SHP77 treated with DMSO at 0.1 percent for 48 hours (cell line): ENCODE measurements around the gene HDDC3.

Experiments
- DNase-seq: peaks from one replicate; lab custom pipeline; 2025; lab: John Stamatoyannopoulos, UW

The HDDC3 gene

GRCh38 chr15:90891346-90891949 is 40.9 kb downstream of the HDDC3 start:
- DNase-seq = no peak

DNA sequence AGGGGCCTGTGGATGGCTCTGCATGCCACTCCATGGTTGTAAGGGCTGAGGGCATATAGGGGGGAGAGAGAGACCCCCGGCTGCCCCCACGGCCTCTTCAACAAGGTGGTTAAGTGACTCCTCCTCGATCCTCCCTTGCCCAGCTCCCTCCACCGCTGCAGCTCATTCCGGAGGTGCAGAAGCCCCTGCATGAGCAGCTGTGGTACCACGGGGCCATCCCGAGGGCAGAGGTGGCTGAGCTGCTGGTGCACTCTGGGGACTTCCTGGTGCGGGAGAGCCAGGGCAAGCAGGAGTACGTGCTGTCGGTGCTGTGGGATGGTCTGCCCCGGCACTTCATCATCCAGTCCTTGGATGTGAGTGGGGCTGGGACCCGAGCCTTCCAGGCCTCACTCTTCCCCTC is 41.5 kb downstream of the HDDC3 start:
- no peak for DNase-seq

GRCh38 chr15:90889736-90890456 is 42.5 kb downstream of the HDDC3 start:
- DNase-seq = no peak

DNA sequence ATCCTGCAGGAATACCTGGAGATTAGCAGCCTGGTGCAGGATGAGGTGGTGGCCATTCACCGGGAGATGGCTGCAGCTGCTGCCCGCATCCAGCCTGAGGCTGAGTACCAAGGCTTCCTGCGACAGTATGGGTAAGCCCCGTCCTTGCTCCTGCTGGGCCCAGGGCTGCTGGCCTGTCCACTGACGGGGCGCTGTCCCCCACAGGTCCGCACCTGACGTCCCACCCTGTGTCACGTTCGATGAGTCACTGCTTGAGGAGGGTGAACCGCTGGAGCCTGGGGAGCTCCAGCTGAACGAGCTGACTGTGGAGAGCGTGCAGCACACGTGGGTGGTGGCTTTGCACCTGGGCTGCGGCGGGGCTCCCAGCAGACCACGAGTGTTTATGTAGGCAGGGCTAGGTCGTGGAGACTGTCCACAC is 43.0 kb downstream of the HDDC3 start:
- DNase-seq = no peak

- DNase-seq = no peak
Measured at GRCh38 chr15:90887037-90887481, 45.3 kb downstream of the HDDC3 start.

DNA sequence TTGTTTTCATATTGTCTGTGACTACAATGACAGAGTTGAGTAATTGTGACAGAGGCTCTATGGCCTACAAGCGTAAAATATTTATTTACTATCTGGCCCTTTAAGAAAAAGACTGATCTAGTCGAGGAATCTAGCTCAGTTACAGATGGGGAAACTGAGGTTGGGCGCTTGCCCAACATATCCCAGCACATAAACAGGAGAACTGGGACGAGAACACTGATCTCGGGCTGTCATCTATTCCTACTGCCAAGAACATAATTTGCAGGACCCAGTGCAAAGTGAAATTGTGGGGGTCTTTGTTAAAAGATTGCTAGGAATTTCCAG is 46.1 kb downstream of the HDDC3 start:
- DNase-seq = no peak

- peak; percentile 57 for DNase-seq
Measured at GRCh38 chr15:90885432-90886290, 46.7 kb downstream of the HDDC3 start.

- DNase-seq = no peak
Measured at GRCh38 chr15:90884719-90885431, 47.5 kb downstream of the HDDC3 start.

GRCh38 chr15:90883976-90884718 is 48.2 kb downstream of the HDDC3 start, which contains the start of gene FES:
Gene FES, plus strand, starts transcription at chr15:90884504. Its CDS starts 542 bp downstream, at chr15:90885046.
- no peak for DNase-seq

DNA sequence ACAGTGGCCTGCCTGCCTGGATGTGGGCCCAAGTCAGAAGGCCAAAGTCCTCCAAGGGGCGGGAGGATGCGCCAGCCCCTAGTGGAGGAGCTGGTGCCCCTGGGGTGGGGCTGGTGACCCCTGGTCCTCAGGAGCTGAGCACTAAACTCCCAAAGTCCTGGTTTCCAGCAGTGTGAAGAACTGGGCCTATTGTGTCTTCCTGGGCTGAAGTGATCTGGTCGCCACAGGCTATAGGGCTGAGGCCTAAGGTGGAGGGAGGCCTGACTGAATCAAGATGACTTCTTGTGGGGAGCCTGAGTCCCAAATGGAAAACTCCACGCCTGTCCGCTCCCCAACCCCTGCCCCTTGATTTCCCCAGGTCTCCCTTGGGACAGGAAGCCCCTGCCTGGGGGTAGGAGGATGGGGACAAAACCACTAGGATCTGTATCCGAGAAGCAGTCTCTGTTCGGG is 48.8 kb downstream of the HDDC3 start:
- DNase-seq = no peak

DNA sequence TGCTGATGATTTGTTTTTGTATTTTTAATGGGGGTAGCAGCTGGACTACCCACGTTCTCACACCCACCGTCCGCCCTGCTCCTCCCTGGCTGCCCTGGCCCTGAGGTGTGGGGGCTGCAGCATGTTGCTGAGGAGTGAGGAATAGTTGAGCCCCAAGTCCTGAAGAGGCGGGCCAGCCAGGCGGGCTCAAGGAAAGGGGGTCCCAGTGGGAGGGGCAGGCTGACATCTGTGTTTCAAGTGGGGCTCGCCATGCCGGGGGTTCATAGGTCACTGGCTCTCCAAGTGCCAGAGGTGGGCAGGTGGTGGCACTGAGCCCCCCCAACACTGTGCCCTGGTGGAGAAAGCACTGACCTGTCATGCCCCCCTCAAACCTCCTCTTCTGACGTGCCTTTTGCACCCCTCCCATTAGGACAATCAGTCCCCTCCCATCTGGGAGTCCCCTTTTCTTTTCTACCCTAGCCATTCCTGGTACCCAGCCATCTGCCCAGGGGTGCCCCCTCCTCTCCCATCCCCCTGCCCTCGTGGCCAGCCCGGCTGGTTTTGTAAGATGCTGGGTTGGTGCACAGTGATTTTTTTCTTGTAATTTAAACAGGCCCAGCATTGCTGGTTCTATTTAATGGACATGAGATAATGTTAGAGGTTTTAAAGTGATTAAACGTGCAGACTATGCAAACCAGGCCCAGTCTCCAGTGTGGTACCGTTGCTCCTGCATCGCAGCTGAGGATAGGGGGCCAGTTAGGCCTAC is 49.4 kb downstream of the HDDC3 start:
- DNase-seq = no peak

- DNase-seq = no peak
Measured at GRCh38 chr15:90881978-90882721, 50.2 kb downstream of the HDDC3 start.

DNA sequence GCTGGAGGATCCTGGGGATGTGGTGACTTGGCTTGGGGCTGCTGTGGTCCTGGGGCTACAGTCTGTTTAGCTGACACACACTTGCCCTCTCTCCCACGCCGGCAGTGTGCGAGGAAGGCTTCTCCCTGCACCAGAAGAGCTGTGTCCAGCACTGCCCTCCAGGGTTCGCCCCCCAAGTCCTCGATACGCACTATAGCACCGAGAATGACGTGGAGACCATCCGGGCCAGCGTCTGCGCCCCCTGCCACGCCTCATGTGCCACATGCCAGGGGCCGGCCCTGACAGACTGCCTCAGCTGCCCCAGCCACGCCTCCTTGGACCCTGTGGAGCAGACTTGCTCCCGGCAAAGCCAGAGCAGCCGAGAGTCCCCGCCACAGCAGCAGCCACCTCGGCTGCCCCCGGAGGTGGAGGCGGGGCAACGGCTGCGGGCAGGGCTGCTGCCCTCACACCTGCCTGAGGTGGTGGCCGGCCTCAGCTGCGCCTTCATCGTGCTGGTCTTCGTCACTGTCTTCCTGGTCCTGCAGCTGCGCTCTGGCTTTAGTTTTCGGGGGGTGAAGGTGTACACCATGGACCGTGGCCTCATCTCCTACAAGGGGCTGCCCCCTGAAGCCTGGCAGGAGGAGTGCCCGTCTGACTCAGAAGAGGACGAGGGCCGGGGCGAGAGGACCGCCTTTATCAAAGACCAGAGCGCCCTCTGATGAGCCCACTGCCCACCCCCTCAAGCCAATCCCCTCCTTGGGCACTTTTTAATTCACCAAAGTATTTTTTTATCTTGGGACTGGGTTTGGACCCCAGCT is 51.0 kb downstream of the HDDC3 start:
- DNase-seq = no peak

DNA sequence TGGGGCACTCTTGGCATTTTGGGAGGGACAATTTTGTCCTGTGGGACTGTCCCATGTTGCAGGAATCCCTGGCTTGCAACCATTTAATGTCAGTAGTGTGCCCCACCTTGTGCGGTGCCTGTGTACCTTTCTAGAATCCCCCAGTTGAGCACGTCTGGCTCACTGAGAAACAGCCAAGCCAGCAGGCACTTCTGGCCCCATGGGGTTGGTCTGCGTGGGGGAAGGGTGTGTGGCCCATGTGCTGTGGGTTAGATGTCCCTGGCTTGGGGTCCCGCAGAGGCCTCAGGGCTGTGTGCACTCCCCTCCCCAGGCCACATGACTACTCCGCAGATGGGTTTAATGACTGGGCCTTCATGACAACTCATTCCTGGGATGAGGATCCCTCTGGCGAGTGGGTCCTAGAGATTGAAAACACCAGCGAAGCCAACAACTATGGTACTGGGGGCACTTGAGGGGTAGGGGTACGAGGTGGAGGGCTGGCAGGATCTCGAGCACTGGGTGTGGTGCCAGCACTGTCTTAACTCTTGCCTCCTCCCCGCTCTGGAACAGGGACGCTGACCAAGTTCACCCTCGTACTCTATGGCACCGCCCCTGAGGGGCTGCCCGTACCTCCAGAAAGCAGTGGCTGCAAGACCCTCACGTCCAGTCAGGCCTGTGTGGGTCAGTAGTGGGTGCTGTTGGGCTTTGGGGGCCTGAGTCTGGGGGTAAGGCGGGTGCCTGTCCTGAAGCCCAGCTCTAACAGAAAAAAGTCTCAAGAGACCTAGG is 51.8 kb downstream of the HDDC3 start:
- no peak for DNase-seq
